ENCODE measurements around the gene MGLL.

GRCh38 chr3:127794972-127795371 is 27.3 kb downstream of the MGLL start:
- TF ChIP-seq POLR2AphosphoS5 (IDR thresholded peaks at IDR 0.05) (no peak), CTCF (IDR thresholded peaks at IDR 0.05) (no peak), EP300 (IDR thresholded peaks at IDR 0.05) (no peak)
